Measurements from ENCODE around the gene APOL4.
"Not testable (repeated sequence)": the region's sequence is repeated elsewhere in the genome, so short reads cannot be mapped to it uniquely, and the experiment has no call there.

The APOL4 gene

DNA sequence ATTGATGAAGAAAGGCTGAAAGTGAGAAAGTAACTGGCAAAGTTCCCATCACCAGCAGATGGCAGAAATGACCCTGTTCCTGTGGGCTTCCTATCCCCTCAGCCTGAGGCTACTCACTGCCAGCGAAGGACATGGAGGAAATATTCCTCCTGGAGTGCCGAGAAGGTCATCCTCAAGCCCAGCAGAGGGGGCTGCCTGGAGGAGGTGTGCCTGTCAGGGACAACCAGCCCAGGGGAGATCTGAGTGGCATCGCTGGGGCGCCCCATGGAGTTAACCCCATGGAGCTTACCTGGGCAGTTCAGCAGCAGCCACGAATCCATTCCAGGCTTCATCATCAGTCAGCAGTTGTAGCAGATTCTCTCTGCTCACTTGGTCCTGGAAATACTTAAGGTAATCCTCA, 29.4 kb upstream of the APOL4 start:
- not testable (repeated sequence) for DNase-seq

GRCh38 chr22:36229649-36230048, 28.0 kb upstream of the APOL4 start:
- DNase-seq, result not testable (repeated sequence)

DNA sequence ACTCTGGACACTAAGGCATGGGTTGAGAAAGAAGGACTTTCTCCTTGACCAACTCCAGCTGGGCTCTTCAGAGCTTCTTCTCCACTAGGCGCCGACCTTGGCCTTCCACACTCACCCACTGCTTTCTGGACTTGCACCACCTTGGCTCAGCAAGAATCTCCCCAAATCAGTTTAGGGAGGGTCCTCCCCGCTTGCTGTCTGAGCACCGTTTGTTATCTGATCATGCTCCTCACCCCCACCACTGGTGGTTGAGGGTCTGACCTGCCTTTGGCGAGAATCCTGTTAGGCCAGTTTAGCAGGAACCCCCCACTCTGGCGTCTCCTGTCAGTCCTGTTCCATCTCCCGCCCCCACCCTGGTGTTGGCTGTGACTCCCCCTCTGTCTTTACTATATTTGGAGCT, 27.3 kb upstream of the APOL4 start:
- no peak for DNase-seq

DNA sequence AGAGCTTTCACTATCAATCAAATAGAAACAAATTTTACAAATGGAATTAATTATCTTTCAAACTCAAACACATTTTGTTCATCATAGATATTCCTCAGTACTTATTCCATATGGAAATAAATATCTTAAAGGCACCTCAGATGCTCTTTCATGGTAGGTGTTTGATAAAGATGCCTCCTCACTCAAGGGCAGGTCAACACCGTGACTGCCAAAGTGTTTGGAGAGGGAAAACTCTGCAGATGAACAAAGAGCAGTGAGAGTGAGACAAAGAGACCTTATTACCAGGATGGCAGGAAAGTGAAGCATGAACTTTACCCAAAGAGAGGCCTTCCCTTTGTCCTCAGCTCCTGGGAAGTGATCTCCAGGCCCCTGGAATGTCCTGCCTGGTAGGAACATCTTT, 26.8 kb upstream of the APOL4 start:
- not testable (repeated sequence) for DNase-seq

DNA sequence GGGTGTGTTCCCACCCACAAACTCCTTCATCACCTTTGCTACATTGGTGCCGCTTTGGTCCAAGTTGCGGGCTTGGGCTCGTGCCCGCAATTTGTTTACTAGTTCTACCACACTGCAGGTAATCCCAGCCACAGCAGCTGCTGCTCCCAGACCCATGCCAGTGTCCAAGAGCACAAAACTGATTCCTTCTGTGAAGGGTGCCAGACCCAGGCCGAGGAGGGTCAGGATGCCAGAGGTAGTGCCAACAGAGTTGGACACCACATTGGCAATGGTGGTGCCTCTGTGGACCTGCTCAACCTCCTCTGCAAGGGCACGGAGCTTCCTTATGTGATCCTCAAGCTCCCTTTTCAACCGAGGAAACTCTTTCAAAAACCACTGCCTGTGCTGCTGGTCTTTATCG, 26.2 kb upstream of the APOL4 start:
- DNase-seq, result no peak

GRCh38 chr22:36227396-36227795, 25.8 kb upstream of the APOL4 start:
- no peak for DNase-seq

DNA sequence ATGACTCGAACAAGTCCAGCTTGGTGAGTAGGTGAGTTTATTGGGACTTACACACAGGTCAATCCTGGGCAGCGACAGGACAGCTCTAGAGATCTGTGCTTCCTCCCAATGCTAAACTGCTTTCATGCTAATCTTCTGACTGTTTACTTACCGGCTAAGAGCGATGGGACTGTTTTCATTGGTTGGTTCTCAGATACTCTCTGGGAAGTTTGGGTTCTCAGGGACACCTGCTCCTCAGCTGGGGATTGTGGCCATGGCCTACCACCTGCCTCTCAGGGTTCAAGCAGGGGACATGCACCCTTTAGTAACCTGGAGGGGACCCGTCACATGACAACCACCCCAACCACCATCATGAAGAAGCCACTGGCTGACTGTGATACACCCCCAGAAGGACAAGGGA, 24.6 kb upstream of the APOL4 start:
- no peak for DNase-seq

DNA sequence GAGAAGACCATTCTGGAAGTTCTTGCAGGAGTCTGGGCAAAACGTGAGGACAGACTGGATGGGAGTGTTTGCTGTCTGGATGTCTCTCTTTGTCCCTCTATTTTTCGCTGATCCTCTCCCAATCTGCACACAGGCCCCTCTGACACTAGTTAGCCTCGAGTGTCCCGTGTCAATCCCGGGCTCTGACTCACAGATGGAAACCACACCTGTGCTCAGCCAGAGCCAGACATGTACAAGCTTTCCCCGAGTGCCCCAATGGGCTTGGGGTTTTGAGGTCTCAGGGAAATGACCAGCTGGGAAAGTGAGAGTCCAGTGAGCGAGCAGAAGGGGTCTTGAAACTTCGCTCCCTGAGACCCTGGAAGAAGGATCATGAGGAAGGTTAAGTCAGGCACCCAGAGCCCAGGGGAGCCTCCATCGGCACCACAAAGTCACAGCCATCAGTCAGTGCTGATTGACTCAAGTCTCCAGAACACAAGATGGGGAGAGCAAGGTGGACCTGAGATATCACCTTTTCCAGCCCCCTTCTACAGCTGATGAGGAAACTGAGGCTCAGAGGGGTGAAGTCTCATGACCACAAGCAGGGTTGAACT, 23.8 kb upstream of the APOL4 start:
- no peak for DNase-seq

GRCh38 chr22:36224245-36224644, 22.6 kb upstream of the APOL4 start:
- no peak for DNase-seq

DNA sequence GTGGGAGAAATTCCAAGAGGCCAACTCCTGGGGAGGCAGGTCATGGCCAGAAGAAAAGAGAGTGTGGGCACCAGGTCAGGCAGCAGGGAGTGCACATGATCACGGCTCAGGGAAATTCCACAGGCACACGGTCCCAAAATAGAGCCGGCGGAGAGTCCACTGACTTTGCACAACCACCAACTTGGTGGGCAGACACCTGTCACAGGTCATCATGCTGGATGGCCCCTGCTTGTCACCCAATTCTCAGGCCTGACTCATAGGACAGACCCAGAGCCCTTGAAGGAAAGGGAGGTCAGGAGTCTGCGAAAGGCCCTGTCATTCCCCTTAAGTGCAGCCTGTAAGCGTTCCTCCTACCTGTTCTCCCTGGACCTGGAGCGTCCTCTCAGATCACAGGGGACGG, 21.9 kb upstream of the APOL4 start:
- no peak for DNase-seq

- DNase-seq, result no peak
Measured at GRCh38 chr22:36222887-36223450, 21.4 kb upstream of the APOL4 start.

DNA sequence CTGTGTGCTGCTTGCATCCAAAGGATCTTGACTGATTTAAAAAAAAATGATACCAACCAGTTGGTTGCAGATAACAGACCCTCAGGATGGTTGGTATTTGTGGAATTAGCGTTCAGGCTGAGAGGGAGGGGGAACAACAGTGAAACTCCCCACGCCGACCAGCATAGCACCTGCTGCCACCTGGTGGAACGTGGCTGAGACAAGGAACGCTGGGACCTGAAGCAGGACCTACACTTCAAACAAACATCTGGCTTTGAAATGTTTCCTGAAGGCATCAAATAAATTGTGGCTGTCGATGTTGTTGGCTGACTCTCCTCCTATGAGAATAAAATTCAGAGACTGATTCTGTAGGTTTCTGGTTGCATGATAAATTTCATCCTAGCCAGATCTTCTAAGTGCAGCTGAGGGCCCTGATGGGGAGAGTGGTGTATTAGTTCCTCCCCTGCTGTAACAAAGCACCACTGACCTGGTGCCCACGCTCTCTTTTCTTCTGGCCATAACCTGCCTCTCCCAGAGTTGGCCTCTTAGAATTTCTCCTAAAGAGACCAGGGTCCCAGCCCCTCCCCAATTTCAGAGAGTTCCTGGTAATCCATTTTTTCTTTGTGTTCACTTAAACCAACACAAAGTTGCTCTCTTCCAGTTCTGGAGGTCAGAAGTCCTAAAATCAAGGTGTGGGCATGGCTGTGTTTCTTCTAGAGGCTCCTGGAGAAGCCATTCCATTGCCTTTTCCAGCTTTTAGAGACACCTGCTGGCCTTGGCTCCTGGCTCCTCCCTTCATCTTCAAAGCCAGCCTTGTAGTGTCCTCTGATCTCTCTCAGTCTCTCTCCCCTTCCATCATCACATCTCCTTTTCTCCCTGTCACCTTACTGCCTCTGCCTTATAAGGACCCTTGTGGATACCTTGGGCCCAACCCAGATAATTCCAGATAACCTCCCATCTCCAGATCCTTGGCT, 20.5 kb upstream of the APOL4 start:
- peak; percentile 7 to 27 for DNase-seq

DNA sequence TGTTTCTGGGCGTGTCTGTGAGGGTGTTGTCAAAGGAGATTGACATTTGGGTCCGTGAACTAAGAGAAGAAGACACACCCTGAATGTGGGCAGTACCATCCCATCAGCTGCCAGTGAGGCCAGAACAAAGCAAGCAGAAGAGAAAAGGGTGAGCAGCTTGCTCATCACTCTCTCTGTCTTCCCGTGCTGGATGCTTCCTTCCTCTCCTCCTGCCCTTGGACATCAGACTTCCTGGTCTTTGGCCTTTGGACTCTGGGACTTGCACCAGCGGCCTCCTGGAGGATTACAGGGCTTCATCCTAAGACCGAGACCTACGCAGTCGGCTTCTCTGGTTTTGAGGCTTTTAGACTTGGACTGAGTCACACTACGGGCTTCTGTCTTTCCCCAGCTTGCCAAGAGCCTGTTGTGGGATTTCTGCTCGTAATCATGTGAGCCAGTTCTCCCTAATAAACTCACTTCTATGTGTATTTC, 18.9 kb upstream of the APOL4 start:
- DNase-seq, result no peak

DNA sequence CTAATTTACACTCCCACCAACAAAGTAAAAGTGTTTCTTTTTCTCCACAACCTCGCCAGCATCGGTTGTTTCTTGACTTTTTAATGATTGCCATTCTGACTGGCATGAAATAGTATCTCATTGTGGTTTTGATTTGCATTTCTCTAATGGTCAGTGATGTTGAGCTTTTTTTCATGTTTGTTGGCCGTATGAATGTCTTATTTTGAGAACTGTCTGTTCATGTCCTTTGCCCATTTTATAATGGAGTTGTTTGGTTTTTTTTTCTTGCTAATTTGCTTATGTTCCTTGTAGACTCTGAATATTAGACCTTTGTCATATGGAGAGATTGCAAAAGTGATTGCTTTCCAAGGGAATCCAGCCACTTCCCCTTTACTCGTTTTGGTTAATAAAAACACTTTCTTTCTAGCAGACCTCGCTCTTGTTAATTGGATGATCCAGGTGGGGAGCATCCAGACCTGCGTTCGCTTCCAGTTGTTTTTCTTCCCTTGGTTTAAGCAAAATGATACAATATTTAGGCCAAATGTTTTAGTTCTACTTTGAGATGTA, 17.1 kb upstream of the APOL4 start:
- no peak for DNase-seq

GRCh38 chr22:36215981-36216380, 14.4 kb upstream of the APOL4 start:
- no peak for DNase-seq

GRCh38 chr22:36213586-36213985, 12.0 kb upstream of the APOL4 start:
- DNase-seq, result no peak

DNA sequence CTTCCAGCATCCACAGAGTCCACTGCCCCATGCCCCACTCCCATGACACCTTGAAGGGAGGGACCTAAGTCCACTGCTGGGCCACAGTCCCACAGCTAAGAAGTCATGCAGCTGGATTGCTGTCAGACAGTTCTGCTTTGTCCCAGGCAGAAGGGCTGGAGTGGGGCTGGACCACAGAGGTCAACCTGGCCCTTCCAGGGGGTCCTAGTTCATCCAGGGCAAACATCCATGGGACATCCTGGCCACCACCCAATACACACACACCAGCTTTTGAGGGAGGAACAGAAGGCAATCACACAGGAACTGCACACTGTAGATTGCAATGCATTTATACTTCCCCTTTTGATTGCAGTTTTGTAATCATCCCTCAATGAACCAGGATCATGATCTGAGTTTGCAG, 11.3 kb upstream of the APOL4 start:
- no peak for DNase-seq

DNA sequence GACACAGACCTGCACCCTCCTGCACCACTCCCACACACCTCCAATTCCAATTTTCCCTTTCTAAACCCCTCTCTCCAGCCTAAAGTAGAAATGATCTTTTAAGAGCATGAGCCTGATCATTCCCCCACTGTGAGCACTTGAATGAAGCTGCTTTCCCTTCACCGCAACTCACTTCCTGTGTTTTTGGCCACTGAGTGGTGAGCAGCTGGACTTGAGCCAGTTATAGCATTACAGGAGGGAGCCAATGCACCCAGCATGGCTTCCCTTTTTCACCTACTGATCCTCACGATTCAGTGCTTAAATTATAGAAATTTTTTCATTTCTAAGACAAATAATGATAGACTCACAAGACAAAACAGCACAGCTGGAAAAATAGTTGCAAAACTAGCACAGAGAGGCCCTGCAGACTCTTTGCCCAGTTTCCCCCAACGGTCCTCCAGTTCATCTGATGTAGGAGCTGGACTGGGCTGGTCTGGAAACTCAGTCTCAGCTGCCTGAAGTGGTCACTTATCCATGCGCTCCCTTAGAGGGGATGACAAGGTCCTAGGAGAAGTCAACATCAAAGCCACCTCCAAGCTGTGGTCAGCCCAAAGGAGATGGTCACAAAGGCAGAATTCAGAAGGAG, 9.7 kb upstream of the APOL4 start:
- DNase-seq, result no peak

- DNase-seq, result no peak
Measured at GRCh38 chr22:36210224-36210623, 8.6 kb upstream of the APOL4 start.

DNA sequence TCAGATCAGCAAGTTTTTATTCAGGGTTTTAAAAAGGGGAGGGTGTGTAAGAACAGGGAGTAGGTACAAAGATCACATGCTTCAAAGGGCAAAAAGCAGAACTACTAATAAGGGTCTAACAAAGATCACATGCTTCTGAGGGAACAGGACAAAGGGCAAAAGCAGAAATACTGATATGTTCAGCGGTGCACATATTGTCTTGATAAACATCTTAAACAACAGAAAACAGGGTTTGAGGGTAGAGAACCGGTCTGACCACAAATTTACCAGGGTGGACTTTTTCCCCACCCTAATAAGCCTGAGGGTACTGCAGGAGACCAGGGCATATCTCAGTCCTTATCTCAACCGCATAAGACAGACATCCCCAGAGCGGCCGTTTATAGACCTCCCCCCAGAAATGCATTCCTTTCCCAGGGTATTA, 7.9 kb upstream of the APOL4 start:
- DNase-seq, result not testable (repeated sequence)

DNA sequence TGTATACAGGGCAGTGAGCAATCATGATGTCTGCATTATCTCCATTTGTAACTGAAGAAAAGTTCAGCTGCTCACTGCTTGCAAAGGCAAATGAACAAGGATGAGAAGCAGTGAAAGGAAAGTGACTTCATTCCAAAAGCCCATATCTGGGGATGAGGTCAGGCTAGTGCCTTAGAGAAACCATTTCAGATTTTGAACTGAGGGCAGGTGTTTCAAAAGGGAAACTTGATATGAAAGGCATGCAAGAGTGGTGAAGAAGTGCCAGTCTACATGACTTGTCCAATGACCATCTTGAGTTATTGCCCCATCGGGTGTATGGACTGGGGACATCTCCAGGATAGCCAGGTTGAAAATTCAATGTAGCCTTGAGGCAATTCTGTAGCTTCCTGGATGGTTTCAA, 7.3 kb upstream of the APOL4 start:
- no peak for DNase-seq

DNA sequence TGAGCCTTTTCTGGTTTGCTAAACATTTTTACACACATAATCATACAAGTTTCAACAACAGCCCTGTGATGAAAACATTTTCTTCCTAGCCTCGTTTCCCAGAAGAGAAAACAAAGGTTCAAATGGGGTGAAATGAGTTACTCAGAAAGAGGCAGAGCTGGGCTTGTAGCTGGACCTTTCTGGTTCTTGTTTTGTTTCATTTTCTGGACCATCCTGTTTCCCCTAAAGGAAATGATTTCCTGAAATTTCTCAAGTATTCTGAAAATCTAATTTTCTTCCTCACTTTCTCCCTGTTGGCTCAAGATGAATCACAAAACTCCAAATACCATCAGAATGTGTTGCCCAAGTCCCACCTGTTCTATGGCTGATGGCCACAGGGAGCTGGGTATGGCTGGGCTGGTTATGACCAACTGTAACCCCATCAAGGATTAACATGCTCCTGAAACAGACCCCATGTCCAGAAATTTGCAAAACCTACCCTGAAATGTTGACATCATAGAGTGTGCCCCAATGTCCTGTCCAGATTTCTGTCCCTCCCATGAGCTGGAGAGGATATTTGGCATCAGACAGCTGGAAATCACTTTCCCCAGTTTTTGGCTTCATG, 6.7 kb upstream of the APOL4 start:
- DNase-seq, result no peak

DNA sequence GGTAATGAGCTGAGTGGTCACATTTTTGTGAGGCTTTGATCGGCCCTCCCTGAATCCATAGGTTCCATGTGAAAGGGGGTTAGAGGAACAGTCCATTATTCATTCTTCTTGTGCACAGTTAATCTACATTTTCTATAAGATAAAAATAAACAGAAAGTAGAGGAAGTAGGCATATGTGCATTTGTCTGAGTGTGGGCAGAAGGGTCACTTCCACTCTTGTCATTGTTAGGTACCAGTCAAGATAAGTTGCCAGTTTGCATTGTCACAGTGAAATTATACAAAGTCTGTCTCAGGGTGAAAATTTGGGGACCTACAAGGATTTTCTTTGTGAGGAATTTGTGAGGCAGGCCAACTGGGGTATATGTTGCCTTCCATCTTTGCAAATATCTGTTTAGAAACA, 4.6 kb upstream of the APOL4 start:
- DNase-seq, result no peak

All from hippocampal formation (tissue), 2 donors.